Glomerular visceral epithelial cell (primary cell): ENCODE data around the gene DLGAP4.

Experiments used
- DNase-seq: peaks from one replicate; pipeline ENCODE4 v3.0.0-alpha.2; 2016; ENCODE audit errors: extremely low spot score

DLGAP4 gene

GRCh38 chr20:36565520-36565919 is 259.4 kb downstream of the DLGAP4 start:
- no peak for DNase-seq

GRCh38 chr20:36569847-36570429 is 263.8 kb downstream of the DLGAP4 start:
- DNase-seq = no peak

GRCh38 chr20:36571564-36572504 is 265.7 kb downstream of the DLGAP4 start:
- DNase-seq = no peak

- peak; percentile 45 for DNase-seq
Measured at GRCh38 chr20:36572701-36573102, 266.6 kb downstream of the DLGAP4 start.

- peak; percentile 97 for DNase-seq
Measured at GRCh38 chr20:36573103-36573797, 267.1 kb downstream of the DLGAP4 start, which contains the start of gene TGIF2. TSS of gene TGIF2 (plus strand) at chr20:36573597. CDS start at chr20:36578775, 5,178 bp downstream.

GRCh38 chr20:36573798-36574365 is 267.7 kb downstream of the DLGAP4 start:
- peak; percentile 30 for DNase-seq

GRCh38 chr20:36574366-36575135 is 268.4 kb downstream of the DLGAP4 start:
- peak; percentile 66 for DNase-seq

GRCh38 chr20:36576081-36576445 is 269.9 kb downstream of the DLGAP4 start:
- DNase-seq = no peak
